Mesenchymal stem cell (in vitro differentiated cells and primary cell): ENCODE measurements around the gene SCUBE1.

Experiments used
- DNase-seq: peaks from one replicate; pipeline ENCODE4 v3.0.0-alpha.2; 2013
- H2AFZ ChIP-seq: one replicate; pipeline ENCODE4 v1.6.1; 2013; ENCODE audit warnings: low read depth, mild to moderate bottlenecking, control low read depth, inconsistent platforms, low read length, moderate library complexity
- H2AK5ac ChIP-seq: 2 replicates; pipeline ENCODE4 v1.6.1; 2013; ENCODE audit warnings: low read length, moderate library complexity, mild to moderate bottlenecking, inconsistent platforms; ENCODE audit not compliant: severe bottlenecking
- H2BK120ac ChIP-seq: one replicate; pipeline ENCODE4 v1.6.1; 2013; ENCODE audit warnings: low read depth, mild to moderate bottlenecking, inconsistent platforms, low read length, moderate library complexity
- H2BK12ac ChIP-seq, 2 experiments: one replicate each; pipeline ENCODE4 v1.6.1; 2013; ENCODE audit warnings: inconsistent platforms in 2 of 2, low read length in 2 of 2, mild to moderate bottlenecking in 2 of 2, moderate library complexity in 2 of 2, control low read depth in 1 of 2
- H2BK15ac ChIP-seq: one replicate; pipeline ENCODE4 v1.6.1; 2013; ENCODE audit warnings: mild to moderate bottlenecking, low read depth, inconsistent platforms; ENCODE audit not compliant: poor library complexity, severe bottlenecking
- H2BK5ac ChIP-seq: 2 replicates; pipeline ENCODE4 v1.6.1; 2013; ENCODE audit warnings: low read depth, mild to moderate bottlenecking, low read length, control low read depth, inconsistent platforms; ENCODE audit not compliant: poor library complexity, severe bottlenecking
- H3K14ac ChIP-seq, 2 experiments: one replicate each; pipeline ENCODE4 v1.6.1; 2013; ENCODE audit warnings: inconsistent platforms in 2 of 2, low read length in 2 of 2, control low read depth in 1 of 2, mild to moderate bottlenecking in 1 of 2, moderate library complexity in 1 of 2
- H3K18ac ChIP-seq, 2 experiments: one replicate each; pipeline ENCODE4 v1.6.1; 2013; ENCODE audit warnings: inconsistent platforms in 2 of 2, low read length in 2 of 2, control low read depth in 1 of 2, low read depth in 1 of 2, mild to moderate bottlenecking in 1 of 2
- H3K23ac ChIP-seq, 2 experiments: one replicate each; pipeline ENCODE4 v1.6.1; 2013; ENCODE audit warnings: inconsistent platforms in 2 of 2, low read length in 2 of 2, mild to moderate bottlenecking in 2 of 2, moderate library complexity in 2 of 2, control low read depth in 1 of 2
- H3K27ac ChIP-seq: 2 replicates; pipeline ENCODE4 v1.5.1; 2013; ENCODE audit warnings: mild to moderate bottlenecking, moderate library complexity, low read length, control low read depth, inconsistent platforms; ENCODE audit not compliant: poor library complexity, severe bottlenecking
- H3K27me3 ChIP-seq, 2 experiments: 2 replicates each; pipeline versions ENCODE4 v1.6.1 to v1.7.0; 2013; ENCODE audit warnings: low read length in 2 of 2, mild to moderate bottlenecking in 2 of 2, moderate library complexity in 2 of 2, control low read depth in 1 of 2, inconsistent platforms in 1 of 2; ENCODE audit not compliant: control insufficient read depth in 1 of 2, insufficient read depth in 1 of 2
- H3K36me3 ChIP-seq, 2 experiments: 2 replicates each; pipeline versions ENCODE4 v1.6.1 to v1.7.0; 2013; ENCODE audit warnings: low read length in 2 of 2, control low read depth in 1 of 2, inconsistent platforms in 1 of 2, low read depth in 1 of 2, mild to moderate bottlenecking in 1 of 2; ENCODE audit not compliant: insufficient read depth in 2 of 2, control insufficient read depth in 1 of 2
- H3K4ac ChIP-seq, 2 experiments: one replicate each; pipeline ENCODE4 v1.6.1; 2013; ENCODE audit warnings: inconsistent platforms in 2 of 2, low read length in 2 of 2, mild to moderate bottlenecking in 2 of 2, moderate library complexity in 2 of 2, control low read depth in 1 of 2, low read depth in 1 of 2
- H3K4me1 ChIP-seq: 2 replicates; pipeline ENCODE4 v1.6.1; 2013; ENCODE audit warnings: low read depth, low read length, control low read depth; ENCODE audit not compliant: control insufficient read depth, insufficient read depth
- H3K4me2 ChIP-seq: 2 replicates; pipeline ENCODE4 v1.6.1; 2013; ENCODE audit warnings: low read length, mild to moderate bottlenecking, inconsistent platforms; ENCODE audit not compliant: poor library complexity, severe bottlenecking
- H3K4me3 ChIP-seq, 2 experiments: 2 replicates each; pipeline versions ENCODE4 v1.5.1 to v1.7.0; 2013; ENCODE audit warnings: low read length in 2 of 2, mild to moderate bottlenecking in 2 of 2, control low read depth in 1 of 2, low read depth in 1 of 2; ENCODE audit not compliant: insufficient read depth in 1 of 2
- H3K79me1 ChIP-seq: replicated peaks from 2 replicates; pipeline ENCODE4 v1.6.1; 2013; ENCODE audit warnings: mild to moderate bottlenecking, control low read depth, low read length, inconsistent platforms; ENCODE audit not compliant: poor library complexity, severe bottlenecking
- H3K9ac ChIP-seq: 2 replicates; pipeline ENCODE4 v1.7.0; 2013; ENCODE audit warnings: mild to moderate bottlenecking, low read length, moderate library complexity
- H3K9me3 ChIP-seq: 2 replicates; pipeline ENCODE4 v1.7.0; 2013; ENCODE audit warnings: mild to moderate bottlenecking, low read length; ENCODE audit not compliant: control insufficient read depth
- H4K8ac ChIP-seq: one replicate; pipeline ENCODE4 v1.6.1; 2013; ENCODE audit warnings: inconsistent platforms, mild to moderate bottlenecking, low read length, moderate library complexity
- H4K91ac ChIP-seq: one replicate; pipeline ENCODE4 v1.6.1; 2013; ENCODE audit warnings: mild to moderate bottlenecking, low read length, inconsistent platforms
- WGBS: methylation state at CpG from one replicate; pipeline ENCODE4 v1.1.7; 2013; ENCODE audit warnings: mixed read lengths; 5-methylcytosine and 5-hydroxymethylcytosine counted together

Gene SCUBE1

GRCh38 chr22:43298062-43298801, 44.9 kb downstream of the SCUBE1 start:
- no peak overlapping the region for H2AK5ac ChIP-seq
- no peaks in the 10 kb centered on the region for H3K36me3 ChIP-seq
- H4K8ac ChIP-seq, result no peak overlapping the region
- H3K9ac ChIP-seq, result no peak overlapping the region
- no peak overlapping the region for H2BK5ac ChIP-seq
- no peak overlapping the region for H2AFZ ChIP-seq
- no peak overlapping the region for H4K91ac ChIP-seq
- H3K27ac ChIP-seq, result no peak overlapping the region
- no peak overlapping the region for H2BK120ac ChIP-seq
- no peak overlapping the region for H3K14ac ChIP-seq
- H3K4me2 ChIP-seq, result no peak overlapping the region
- H3K27me3 ChIP-seq, result peaks cover 35 to 90% of the 10 kb centered on the region in 2 experiments
- H3K79me1 ChIP-seq, result no peaks in the 10 kb centered on the region
- H3K4ac ChIP-seq, result no peak overlapping the region
- no peaks in the 10 kb centered on the region for H3K9me3 ChIP-seq
- H3K18ac ChIP-seq, result no peak overlapping the region
- no peak overlapping the region for H2BK15ac ChIP-seq
- WGBS, result 83% methylated on average over 18 of the region's 18 CpGs
- H2BK12ac ChIP-seq, result no peak overlapping the region
- H3K23ac ChIP-seq, result no peak overlapping the region
- no peak for DNase-seq
- peaks cover under 1% of the 10 kb centered on the region for H3K4me1 ChIP-seq
- no peak overlapping the region for H3K4me3 ChIP-seq

DNA sequence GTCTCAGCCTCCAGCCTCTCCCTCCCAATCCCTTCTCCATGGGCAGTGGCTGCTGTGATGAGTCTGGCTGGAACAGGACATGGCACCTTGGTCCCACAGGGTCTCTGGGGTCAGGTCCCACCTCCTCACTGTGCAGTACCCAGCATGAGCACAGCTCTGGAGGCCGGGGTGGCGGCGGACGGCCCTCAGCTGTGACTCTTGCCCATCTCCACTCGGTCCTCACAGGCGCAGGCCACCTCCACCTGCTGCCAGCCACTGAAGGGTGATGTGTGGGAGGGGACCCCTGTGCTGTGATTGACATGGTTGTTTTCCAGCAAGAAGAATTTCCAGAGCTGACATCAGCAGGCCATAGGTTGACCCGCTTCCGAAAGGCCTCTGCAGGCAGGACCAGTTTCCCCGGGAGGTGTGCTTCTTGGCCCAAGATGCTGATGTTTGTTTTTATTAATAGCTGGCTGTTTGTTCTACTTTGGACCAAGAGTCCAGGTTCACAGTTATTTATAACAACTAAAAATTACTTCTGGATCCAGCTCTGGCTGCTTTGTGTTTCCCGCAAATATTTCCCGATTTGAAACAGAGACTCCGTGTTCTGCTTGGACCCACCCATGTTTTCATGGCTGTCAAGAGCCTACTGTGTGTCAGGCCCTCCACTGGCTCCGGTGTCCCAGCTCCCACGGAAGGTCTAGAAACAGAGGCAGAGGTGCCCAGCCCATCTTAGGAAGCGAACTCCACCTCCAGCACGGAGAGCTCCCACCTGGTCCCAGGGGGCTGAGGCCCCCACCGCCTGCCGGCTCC, 45.7 kb downstream of the SCUBE1 start:
- H3K18ac ChIP-seq, result no peak overlapping the region
- no peak overlapping the region for H2BK15ac ChIP-seq
- peaks cover 32 to 90% of the 10 kb centered on the region in 2 experiments for H3K27me3 ChIP-seq
- no peak overlapping the region for H2BK5ac ChIP-seq
- 93% methylated on average over 15 of the region's 18 CpGs for WGBS
- H4K8ac ChIP-seq, result no peak overlapping the region
- no peak overlapping the region for H3K9ac ChIP-seq
- H2AK5ac ChIP-seq, result no peak overlapping the region
- H3K4me1 ChIP-seq, result peaks cover 1% of the 10 kb centered on the region
- H3K27ac ChIP-seq, result no peak overlapping the region
- no peak overlapping the region for H3K4me3 ChIP-seq
- peak overlapping the region; percentile 34 for H4K91ac ChIP-seq
- H3K9me3 ChIP-seq, result no peaks in the 10 kb centered on the region
- H3K79me1 ChIP-seq, result no peaks in the 10 kb centered on the region
- H2AFZ ChIP-seq, result no peak overlapping the region
- H2BK12ac ChIP-seq, result no peak overlapping the region
- H3K4ac ChIP-seq, result no peak overlapping the region
- H3K36me3 ChIP-seq, result no peaks in the 10 kb centered on the region
- H2BK120ac ChIP-seq, result no peak overlapping the region
- H3K14ac ChIP-seq, result no peak overlapping the region
- H3K4me2 ChIP-seq, result no peak overlapping the region
- H3K23ac ChIP-seq, result no peak overlapping the region
- DNase-seq, result no peak

DNA sequence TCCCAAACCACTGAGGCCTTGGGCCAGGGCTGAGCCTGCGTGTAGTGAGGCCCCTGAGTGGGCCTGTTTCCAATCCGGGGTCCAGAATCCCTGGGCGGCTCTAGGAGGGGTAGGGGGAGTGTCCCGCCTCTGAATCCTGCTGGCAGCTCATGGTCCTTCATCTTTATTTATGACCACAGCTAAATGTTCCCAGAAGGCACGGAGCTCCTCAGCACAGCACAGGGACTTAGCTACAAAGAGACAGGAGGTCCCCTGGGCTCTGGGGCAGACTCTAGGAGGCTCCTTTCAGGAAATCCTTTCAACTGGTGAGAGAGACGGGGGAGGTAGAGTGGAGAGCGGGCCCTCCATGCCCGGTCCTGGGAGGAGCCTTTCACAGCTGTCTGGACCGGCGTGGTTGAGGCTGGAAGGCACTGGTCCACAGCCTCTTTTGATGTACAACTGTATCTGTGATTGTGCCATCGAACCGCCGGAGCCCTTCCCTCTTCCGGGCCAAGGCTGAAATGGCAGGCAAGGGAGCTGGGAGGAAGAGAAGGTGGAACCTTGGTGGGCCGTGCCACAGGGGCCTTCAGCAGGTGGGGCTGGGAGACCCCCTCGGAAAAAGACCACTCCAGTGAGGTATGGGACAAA, 46.8 kb downstream of the SCUBE1 start:
- 64% methylated on average over 14 of the region's 16 CpGs for WGBS
- Histone ChIP-seq H3K23ac (no peak overlapping the region), H3K4me2 (no peak overlapping the region), H3K27me3 (peaks cover 21 to 90% of the 10 kb centered on the region in 2 experiments), H3K9ac (no peak overlapping the region), H3K79me1 (no peaks in the 10 kb centered on the region), H2BK12ac (no peak overlapping the region), H4K91ac (peak overlapping the region; percentile 43), H3K4me3 (no peak overlapping the region), H3K36me3 (no peaks in the 10 kb centered on the region), H2AK5ac (no peak overlapping the region), H2BK120ac (no peak overlapping the region), H3K4me1 (peaks cover 1% of the 10 kb centered on the region), H3K14ac (no peak overlapping the region), H2BK15ac (no peak overlapping the region), H2AFZ (no peak overlapping the region), H3K18ac (no peak overlapping the region), H3K9me3 (no peaks in the 10 kb centered on the region), H4K8ac (no peak overlapping the region), H3K4ac (no peak overlapping the region), H2BK5ac (no peak overlapping the region), H3K27ac (no peak overlapping the region)
- DNase-seq, result no peak

DNA sequence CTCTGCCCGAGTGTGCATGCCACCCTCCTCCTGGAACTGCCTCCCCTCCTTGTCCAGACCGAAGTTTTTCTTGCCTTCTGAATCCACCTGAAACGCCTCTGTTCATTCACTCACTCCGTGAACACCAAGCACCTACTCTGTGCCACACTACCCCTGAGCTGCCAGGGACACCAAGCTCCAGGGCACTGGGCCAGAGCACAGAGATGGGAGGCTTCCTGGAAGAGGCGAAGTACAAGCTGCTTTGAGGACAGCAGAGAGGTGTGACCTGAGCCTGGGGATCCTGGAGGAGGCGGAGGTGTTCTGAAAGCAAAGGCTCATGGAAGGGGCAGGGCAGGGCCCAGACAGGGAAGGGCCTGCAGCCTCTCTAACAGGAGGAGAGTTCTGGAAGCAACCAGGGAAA, 47.5 kb downstream of the SCUBE1 start:
- Histone ChIP-seq H3K9me3 (no peaks in the 10 kb centered on the region), H3K36me3 (no peaks in the 10 kb centered on the region), H2BK12ac (no peak overlapping the region), H3K4me2 (no peak overlapping the region), H2BK120ac (no peak overlapping the region), H3K27ac (no peak overlapping the region), H3K18ac (no peak overlapping the region), H3K4me1 (peaks cover 3% of the 10 kb centered on the region), H3K23ac (no peak overlapping the region), H4K8ac (no peak overlapping the region), H3K9ac (no peak overlapping the region), H3K4ac (no peak overlapping the region), H2BK15ac (no peak overlapping the region), H3K14ac (peak overlapping the region in 1 of 2 experiments; percentile 18), H3K4me3 (no peak overlapping the region), H2BK5ac (no peak overlapping the region), H2AK5ac (no peak overlapping the region), H2AFZ (no peak overlapping the region), H3K79me1 (no peaks in the 10 kb centered on the region), H3K27me3 (peaks cover 14 to 89% of the 10 kb centered on the region in 2 experiments), H4K91ac (no peak overlapping the region)
- DNase-seq, result no peak
- WGBS, result 87% methylated on average over 6 of the region's 6 CpGs
